Measurements from ENCODE around the gene DIPK1A.

DNA sequence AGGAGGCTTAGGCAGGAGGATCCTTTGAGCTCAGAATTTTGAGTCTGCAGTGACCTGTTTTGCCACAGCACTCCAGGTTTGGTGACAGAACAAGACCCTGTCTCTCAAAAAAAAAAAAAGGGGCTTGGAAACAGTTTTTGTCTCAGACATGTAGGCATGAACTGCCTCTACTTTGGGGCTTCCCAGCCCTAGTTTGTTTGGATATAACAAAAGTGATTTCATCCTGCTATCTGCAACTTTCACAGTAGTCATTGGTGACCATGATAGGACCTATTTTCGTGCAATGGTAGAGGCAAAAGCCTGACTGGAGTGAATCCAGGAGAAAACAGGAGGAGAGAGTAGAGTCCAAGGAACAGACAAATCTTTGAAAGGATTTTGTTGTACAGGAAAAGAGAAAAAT, 156.0 kb downstream of the DIPK1A start:
- TF ChIP-seq, protein P1, sequence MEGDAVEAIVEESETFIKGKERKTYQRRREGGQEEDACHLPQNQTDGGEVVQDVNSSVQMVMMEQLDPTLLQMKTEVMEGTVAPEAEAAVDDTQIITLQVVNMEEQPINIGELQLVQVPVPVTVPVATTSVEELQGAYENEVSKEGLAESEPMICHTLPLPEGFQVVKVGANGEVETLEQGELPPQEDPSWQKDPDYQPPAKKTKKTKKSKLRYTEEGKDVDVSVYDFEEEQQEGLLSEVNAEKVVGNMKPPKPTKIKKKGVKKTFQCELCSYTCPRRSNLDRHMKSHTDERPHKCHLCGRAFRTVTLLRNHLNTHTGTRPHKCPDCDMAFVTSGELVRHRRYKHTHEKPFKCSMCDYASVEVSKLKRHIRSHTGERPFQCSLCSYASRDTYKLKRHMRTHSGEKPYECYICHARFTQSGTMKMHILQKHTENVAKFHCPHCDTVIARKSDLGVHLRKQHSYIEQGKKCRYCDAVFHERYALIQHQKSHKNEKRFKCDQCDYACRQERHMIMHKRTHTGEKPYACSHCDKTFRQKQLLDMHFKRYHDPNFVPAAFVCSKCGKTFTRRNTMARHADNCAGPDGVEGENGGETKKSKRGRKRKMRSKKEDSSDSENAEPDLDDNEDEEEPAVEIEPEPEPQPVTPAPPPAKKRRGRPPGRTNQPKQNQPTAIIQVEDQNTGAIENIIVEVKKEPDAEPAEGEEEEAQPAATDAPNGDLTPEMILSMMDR (IDR thresholded peaks at IDR 0.05; ENCODE audit: poor library complexity, severe bottlenecking): no peak
- TF ChIP-seq EZH2 (IDR thresholded peaks at IDR 0.05; ENCODE audit: borderline replicate concordance, insufficient read depth, low read length, poor library complexity, severe bottlenecking) (no peak), TAF1 (IDR thresholded peaks at IDR 0.05; ENCODE audit: low read depth) (no peak), MXI1 (conservative IDR thresholded peaks at IDR 0.05; ENCODE audit: poor library complexity, severe bottlenecking) (no peak), POLR2AphosphoS5 (IDR thresholded peaks at IDR 0.05) (no peak), RAD21 (conservative IDR thresholded peaks at IDR 0.05) (no peak), EP300 (conservative IDR thresholded peaks at IDR 0.05; ENCODE audit: poor library complexity, severe bottlenecking) (no peak), SMC3 (conservative IDR thresholded peaks at IDR 0.05; ENCODE audit: poor library complexity) (no peak)
- TF ChIP-seq, protein P2, sequence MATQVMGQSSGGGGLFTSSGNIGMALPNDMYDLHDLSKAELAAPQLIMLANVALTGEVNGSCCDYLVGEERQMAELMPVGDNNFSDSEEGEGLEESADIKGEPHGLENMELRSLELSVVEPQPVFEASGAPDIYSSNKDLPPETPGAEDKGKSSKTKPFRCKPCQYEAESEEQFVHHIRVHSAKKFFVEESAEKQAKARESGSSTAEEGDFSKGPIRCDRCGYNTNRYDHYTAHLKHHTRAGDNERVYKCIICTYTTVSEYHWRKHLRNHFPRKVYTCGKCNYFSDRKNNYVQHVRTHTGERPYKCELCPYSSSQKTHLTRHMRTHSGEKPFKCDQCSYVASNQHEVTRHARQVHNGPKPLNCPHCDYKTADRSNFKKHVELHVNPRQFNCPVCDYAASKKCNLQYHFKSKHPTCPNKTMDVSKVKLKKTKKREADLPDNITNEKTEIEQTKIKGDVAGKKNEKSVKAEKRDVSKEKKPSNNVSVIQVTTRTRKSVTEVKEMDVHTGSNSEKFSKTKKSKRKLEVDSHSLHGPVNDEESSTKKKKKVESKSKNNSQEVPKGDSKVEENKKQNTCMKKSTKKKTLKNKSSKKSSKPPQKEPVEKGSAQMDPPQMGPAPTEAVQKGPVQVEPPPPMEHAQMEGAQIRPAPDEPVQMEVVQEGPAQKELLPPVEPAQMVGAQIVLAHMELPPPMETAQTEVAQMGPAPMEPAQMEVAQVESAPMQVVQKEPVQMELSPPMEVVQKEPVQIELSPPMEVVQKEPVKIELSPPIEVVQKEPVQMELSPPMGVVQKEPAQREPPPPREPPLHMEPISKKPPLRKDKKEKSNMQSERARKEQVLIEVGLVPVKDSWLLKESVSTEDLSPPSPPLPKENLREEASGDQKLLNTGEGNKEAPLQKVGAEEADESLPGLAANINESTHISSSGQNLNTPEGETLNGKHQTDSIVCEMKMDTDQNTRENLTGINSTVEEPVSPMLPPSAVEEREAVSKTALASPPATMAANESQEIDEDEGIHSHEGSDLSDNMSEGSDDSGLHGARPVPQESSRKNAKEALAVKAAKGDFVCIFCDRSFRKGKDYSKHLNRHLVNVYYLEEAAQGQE (IDR thresholded peaks at IDR 0.05; ENCODE audit: borderline replicate concordance): no peak

Measured in neural cell (in vitro differentiated cells).